GM19240 (cell line): ENCODE measurements around the gene LMF1.
"Not testable (repeated sequence)": the region's sequence is repeated elsewhere in the genome, so short reads cannot be mapped to it uniquely, and the experiment has no call there.

Source experiments
- DNase-seq: peaks from one replicate; pipeline ENCODE4 v3.0.0; 2011; ENCODE audit warnings: low spot score; ENCODE audit not compliant: insufficient read length

LMF1 gene

DNA sequence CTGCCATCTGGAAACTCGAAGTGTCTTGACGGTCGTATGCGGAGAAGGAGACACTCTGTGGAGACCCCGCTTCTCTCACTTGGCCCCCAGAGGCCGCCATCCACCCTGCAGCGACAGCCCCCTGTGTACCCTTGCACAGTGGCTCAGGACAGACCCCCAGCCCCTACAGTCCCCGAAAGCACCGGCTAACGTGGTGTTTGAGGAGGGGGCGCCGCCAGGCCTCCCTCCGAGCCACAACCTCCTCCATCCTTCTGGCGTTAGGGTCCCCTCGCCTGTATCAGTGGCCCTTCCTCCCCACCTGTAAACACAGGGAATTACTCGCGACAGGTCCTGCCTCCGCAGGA is 73.6 kb downstream of the LMF1 start:
- DNase-seq: no peak

- no peak for DNase-seq
Measured at GRCh38 chr16:896261-897199, 74.3 kb downstream of the LMF1 start.

- DNase-seq: no peak
Measured at GRCh38 chr16:895371-895770, 75.4 kb downstream of the LMF1 start.

- DNase-seq: no peak
Measured at GRCh38 chr16:894841-895240, 75.9 kb downstream of the LMF1 start.

DNA sequence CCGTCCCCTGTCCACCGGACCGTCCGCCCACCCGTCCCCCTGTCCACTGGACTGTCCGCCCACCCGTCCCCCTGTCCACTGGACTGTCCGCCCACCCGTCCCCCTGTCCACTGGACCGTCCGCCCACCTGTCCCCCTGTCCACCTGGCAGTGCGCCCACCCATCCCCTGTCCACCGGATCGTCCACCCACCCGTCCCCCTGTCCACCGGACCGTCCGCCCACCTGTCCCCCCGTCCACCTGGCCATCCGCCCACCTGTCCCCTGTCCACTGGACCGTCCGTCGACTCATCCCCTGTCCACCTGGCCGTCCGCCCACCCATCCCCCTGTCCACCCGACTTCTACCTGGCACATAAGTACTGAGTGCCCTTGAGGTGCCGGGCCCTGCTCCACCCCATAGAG is 76.6 kb downstream of the LMF1 start:
- no peak for DNase-seq

DNA sequence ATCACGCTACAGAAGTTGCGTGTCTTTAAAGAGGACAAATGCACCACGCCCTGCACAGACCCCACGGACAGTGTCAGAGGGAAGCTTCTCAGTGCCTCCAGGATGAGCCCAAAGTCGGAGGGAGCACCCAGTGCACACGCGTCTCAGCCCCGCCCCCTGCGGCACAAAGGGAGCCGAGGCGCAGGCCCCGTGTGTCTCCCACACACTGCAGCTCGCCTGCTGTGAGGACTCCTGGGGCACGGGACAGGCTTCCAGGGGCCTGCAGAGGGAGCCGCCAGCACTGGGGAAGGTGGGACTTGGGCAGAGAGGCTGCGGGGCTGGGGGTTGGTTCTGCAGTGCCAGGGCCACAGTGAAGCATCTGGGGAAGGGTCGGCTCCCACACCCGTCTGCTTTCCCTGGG is 77.4 kb downstream of the LMF1 start:
- no peak for DNase-seq

- no peak for DNase-seq
Measured at GRCh38 chr16:892536-893255, 78.1 kb downstream of the LMF1 start.

- DNase-seq: no peak
Measured at GRCh38 chr16:892006-892405, 78.8 kb downstream of the LMF1 start.

- DNase-seq: no peak
Measured at GRCh38 chr16:891353-891740, 79.4 kb downstream of the LMF1 start.

DNA sequence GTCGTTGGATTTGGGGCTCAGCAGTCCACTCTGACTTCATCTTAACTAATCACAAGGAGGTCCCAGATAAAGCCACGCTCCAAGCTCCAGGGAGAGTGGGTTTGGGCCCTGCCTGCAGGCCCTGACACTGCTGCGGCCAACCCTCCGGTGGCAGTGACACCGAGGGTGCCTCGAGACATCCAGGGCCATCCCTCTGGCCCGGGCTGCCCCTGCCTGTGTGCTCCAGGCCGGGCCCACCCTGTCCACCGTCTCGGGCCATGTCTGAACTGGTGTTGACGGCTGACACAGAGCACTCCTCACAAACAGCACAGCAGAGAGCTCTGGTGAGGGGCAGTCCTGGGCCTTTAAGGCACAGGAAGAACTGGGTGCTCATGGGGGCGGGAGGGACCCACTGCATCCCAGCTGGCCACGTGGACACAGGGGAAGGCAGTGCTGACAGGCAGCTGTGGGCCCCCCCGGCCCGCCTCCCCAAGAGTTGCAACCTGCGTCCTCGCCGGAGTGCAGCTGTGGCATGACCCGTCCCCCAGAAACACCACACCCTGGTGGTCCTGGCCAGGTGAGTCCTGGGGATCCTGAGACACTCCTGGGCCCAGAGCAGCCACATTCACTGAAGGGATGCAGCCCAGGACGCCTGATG is 80.0 kb downstream of the LMF1 start:
- DNase-seq: no peak

DNA sequence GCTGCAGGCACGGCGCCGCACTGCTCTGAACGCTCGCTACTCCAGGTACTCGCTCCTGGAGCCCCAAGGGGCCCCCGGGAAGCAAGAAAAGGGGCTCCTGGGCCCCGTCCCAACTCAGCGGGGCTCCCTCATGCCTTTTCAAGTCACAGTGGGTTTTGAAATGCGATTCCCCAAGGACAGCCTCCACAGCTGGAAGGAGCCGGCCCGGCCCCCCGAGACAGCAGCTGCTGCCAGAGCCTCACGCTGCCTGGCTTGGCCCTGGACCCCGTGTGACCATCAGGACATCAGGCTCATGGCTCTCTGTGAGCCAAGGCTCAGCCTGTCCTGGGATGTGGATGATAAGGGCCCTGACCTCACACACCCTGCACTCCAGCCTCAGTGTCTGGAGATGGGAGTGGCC is 80.6 kb downstream of the LMF1 start:
- DNase-seq: no peak

GRCh38 chr16:889586-889985 is 81.2 kb downstream of the LMF1 start:
- DNase-seq: no peak

GRCh38 chr16:888901-889570 is 81.7 kb downstream of the LMF1 start:
- DNase-seq: no peak

- DNase-seq: not testable (repeated sequence)
Measured at GRCh38 chr16:888456-888855, 82.3 kb downstream of the LMF1 start.

DNA sequence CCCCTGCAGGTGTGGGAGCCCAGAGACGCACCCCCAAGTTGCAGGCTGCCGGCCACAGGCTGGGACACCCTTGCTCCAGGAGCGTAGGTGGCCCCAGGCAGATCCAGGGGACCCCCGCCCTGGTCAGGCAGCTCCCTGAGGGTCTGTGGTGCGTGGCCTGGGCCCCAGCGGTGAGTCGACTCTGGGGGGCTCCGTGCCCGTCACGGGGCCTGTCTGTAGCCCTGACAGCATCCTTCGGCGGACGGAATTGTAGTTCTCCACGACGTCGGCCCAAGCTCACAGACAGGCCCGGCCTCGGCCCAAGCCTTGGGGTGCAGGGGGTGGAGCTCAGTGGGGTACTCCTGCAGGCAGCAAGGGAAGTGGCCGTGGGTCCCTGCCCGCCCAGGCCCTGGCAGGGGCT is 82.9 kb downstream of the LMF1 start:
- no peak for DNase-seq

GRCh38 chr16:886802-887731 is 83.7 kb downstream of the LMF1 start:
- DNase-seq: no peak

- DNase-seq: no peak
Measured at GRCh38 chr16:886084-886543, 84.7 kb downstream of the LMF1 start.

DNA sequence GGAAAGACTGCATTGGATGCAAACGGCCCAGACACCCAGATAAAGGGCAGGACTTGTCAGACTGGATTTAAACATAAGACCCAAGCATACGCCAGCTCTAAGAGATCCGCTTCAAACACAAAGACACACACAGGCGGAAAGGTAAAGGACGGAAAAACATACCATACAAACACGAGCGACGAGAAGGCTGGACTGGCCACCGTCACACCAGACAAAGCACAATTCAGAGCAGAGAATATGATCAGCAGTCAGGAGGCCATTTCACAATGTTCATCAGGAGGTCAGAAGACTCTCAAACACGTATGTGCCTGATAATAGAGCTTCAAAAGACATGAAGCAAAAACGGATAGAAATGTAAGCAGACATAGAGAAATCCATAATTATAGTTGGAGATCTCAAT is 85.4 kb downstream of the LMF1 start:
- no peak for DNase-seq

DNA sequence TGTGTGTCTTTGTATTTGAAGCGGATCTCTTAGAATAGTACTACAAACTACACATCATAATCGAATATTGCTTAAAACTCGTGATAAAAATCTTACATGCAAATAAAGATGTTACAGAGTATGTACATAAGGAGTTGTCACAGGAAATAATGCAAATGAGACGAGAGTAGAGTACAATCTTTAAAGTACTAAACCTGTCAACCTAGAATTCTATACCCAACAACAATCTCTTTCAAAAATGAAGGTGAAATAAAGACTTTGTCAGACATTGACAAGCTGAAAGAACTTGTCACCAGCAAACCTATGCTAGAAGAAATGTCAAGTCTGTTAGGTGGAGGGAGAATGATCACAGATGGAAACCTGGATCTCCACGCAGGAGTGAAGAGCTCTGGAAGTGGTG is 86.6 kb downstream of the LMF1 start:
- no peak for DNase-seq

DNA sequence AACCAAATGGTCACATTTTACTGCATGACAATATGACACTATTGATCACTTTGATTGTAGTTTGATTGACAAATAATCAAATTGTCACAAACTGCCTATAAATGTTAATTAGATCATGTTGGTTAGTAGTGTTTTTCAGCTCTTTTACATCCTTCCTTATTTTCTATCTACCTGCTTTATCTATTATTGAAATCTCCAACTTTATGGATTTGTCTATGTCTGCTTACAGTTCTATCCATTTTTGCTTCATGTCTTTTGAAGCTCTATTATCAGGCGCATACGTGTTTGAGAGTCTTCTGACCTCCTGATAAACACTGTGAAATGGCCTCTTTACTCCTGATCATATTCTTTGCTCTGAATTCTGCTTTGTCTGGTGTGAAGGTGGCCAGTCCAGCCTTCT is 87.0 kb downstream of the LMF1 start:
- DNase-seq: no peak

GRCh38 chr16:883340-883739 is 87.4 kb downstream of the LMF1 start:
- DNase-seq: no peak
